Karpas-422 (cell line): ENCODE measurements around the gene MAFB. TPM values are rescaled to one million over a fixed set of nuclear protein-coding genes. Genes with fewer than 3 reads are reported as not detected.

Experiments
- DNase-seq: peaks from one replicate; pipeline ENCODE4 v3.0.0-alpha.2; 2015
- H2AFZ ChIP-seq: fragments of 200-600 bp; sonication (generic); 2 replicates; pipeline ENCODE4 v1.6.1; 2014; ENCODE audit warnings: antibody characterized with exemption, low read length, mixed read lengths
- H3K27ac ChIP-seq: fragments of 200-600 bp; sonication (generic); 2 replicates; pipeline ENCODE4 v1.5.1; 2014; ENCODE audit warnings: mild to moderate bottlenecking, low read length, moderate library complexity
- H3K27me3 ChIP-seq: fragments of 200-600 bp; sonication (generic); 2 replicates; pipeline ENCODE4 v1.6.1; 2014; ENCODE audit warnings: low read length, mixed read lengths
- H3K36me3 ChIP-seq: fragments of 200-600 bp; sonication (generic); 2 replicates; pipeline ENCODE4 v1.6.1; 2014; ENCODE audit warnings: low read length, mixed read lengths; ENCODE audit not compliant: insufficient read depth
- H3K4me1 ChIP-seq: fragments of 200-600 bp; sonication (generic); 2 replicates; pipeline ENCODE4 v1.6.1; 2014; ENCODE audit warnings: mild to moderate bottlenecking, low read length, mixed read lengths
- H3K4me2 ChIP-seq: fragments of 200-600 bp; sonication (generic); 2 replicates; pipeline ENCODE4 v1.6.1; 2014; ENCODE audit warnings: low read length, low read depth, mild to moderate bottlenecking; ENCODE audit not compliant: poor library complexity, severe bottlenecking
- H3K4me3 ChIP-seq: fragments of 200-600 bp; sonication (generic); 2 replicates; pipeline ENCODE4 v1.5.1; 2014; ENCODE audit warnings: mild to moderate bottlenecking, antibody characterized with exemption, low read length, mixed read lengths
- H3K79me2 ChIP-seq: fragments of 200-600 bp; sonication (generic); 2 replicates; pipeline ENCODE4 v1.6.1; 2014; ENCODE audit warnings: mild to moderate bottlenecking, low read length, mixed read lengths
- H3K9ac ChIP-seq: fragments of 200-600 bp; sonication (generic); 2 replicates; pipeline ENCODE4 v1.6.0; 2014; ENCODE audit warnings: low read length
- H3K9me2 ChIP-seq: fragments of 200-600 bp; sonication (generic), shearing (Covaris generic); replicated peaks from 2 replicates; pipeline ENCODE4 v1.6.0; 2014; ENCODE audit warnings: mild to moderate bottlenecking, low read length, moderate library complexity; ENCODE audit not compliant: insufficient read depth
- H3K9me3 ChIP-seq: fragments of 300-700, 200-600 bp; sonication (generic); 2 replicates; pipeline ENCODE4 v1.6.1; 2014; ENCODE audit warnings: low read length, mixed read lengths
- H4K20me1 ChIP-seq: fragments of 200-600 bp; sonication (generic); 2 replicates; pipeline ENCODE4 v1.6.1; 2014; ENCODE audit warnings: mild to moderate bottlenecking, antibody characterized with exemption, low read length, low read depth; ENCODE audit not compliant: insufficient read depth
- total RNA-seq: library from RNA; depleted of rRNA; stranded (reverse); fragments of >200 nt; shearing (Covaris generic); gene quantifications from 2 replicates; pipeline ENCODE4 v1.2.3, GENCODE V29; 2014; ENCODE audit warnings: low replicate concordance

MAFB gene
- total RNA-seq, 1 experiment from 2014 or later, result not detected

GRCh38 chr20:40698281-40698680 lies 9.2 kb upstream of the MAFB start:
- Histone ChIP-seq H3K9me2 (no peaks in the 10 kb centered on the region), H2AFZ (no peak overlapping the region), H3K4me1 (no peaks in the 10 kb centered on the region), H3K27me3 (no peaks in the 10 kb centered on the region), H3K4me3 (no peak overlapping the region), H3K9ac (no peak overlapping the region), H3K4me2 (no peak overlapping the region), H3K36me3 (no peaks in the 10 kb centered on the region), H3K9me3 (no peaks in the 10 kb centered on the region), H4K20me1 (no peaks in the 10 kb centered on the region), H3K27ac (no peak overlapping the region), H3K79me2 (no peaks in the 10 kb centered on the region)
- no peak for DNase-seq

GRCh38 chr20:40697541-40697940 lies 8.5 kb upstream of the MAFB start:
- no peak overlapping the region for H3K4me2 ChIP-seq
- DNase-seq, result no peak
- no peak overlapping the region for H3K9ac ChIP-seq

DNA sequence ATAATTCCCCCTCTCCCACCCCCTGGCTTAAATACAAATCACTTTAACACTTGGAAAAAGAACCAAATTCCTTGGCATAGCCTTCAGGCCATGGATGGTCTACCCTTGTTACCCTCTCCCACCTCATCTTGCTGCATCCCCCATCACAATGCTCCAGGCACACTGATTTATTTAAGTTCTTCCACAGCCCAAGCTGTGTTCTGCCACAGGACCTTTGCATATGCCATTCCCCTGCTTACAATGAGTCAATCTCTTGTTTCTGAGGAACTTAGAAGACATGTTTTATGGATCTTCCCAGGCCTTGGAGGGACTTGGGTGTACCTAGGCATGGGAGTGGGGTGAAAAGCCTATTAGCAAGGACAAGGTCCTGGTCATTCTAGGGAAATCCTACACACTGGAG lies 6.2 kb upstream of the MAFB start:
- no peaks in the 10 kb centered on the region for H3K27me3 ChIP-seq
- H3K4me3 ChIP-seq, result no peak overlapping the region
- no peaks in the 10 kb centered on the region for H3K9me3 ChIP-seq
- no peaks in the 10 kb centered on the region for H3K4me1 ChIP-seq
- no peak overlapping the region for H3K27ac ChIP-seq
- H3K9ac ChIP-seq, result no peak overlapping the region
- no peak overlapping the region for H2AFZ ChIP-seq
- no peaks in the 10 kb centered on the region for H3K9me2 ChIP-seq
- no peak overlapping the region for H3K4me2 ChIP-seq
- no peaks in the 10 kb centered on the region for H3K79me2 ChIP-seq
- no peaks in the 10 kb centered on the region for H4K20me1 ChIP-seq
- no peaks in the 10 kb centered on the region for H3K36me3 ChIP-seq
- no peak for DNase-seq

More at GRCh38 chr20:40697541-40697940, 8.5 kb upstream of the MAFB start:
- Histone ChIP-seq H3K27me3 (no peaks in the 10 kb centered on the region), H3K4me1 (no peaks in the 10 kb centered on the region), H3K4me3 (no peak overlapping the region), H2AFZ (no peak overlapping the region), H4K20me1 (no peaks in the 10 kb centered on the region), H3K27ac (no peak overlapping the region), H3K9me3 (no peaks in the 10 kb centered on the region), H3K9me2 (no peaks in the 10 kb centered on the region), H3K36me3 (no peaks in the 10 kb centered on the region), H3K79me2 (no peaks in the 10 kb centered on the region)

DNA sequence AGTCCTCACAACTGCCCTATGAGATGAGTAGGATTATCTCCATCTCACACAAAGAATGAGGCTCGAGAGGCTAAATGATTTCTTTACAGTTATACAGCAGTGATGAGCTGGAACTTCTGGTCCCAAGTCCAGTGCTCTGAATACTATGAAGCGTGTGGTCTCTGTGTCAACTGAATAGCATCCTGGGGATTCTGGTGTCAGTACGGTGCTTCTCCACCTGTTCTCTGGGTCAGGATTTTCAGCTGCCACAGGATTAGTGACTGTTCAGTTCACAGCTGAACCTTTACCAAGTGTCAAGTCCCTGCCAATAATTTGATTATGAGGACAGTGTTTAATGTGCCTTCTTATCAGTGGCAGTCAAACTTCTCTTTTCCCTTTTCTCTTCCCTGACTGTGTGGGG lies 5.2 kb upstream of the MAFB start:
- no peak for DNase-seq
- H3K9me3 ChIP-seq, result no peaks in the 10 kb centered on the region
- H3K4me1 ChIP-seq, result no peaks in the 10 kb centered on the region
- no peak overlapping the region for H3K4me2 ChIP-seq
- H3K27me3 ChIP-seq, result no peaks in the 10 kb centered on the region
- no peak overlapping the region for H3K4me3 ChIP-seq
- no peaks in the 10 kb centered on the region for H4K20me1 ChIP-seq
- H2AFZ ChIP-seq, result no peak overlapping the region
- H3K27ac ChIP-seq, result no peak overlapping the region
- H3K9ac ChIP-seq, result no peak overlapping the region
- no peaks in the 10 kb centered on the region for H3K9me2 ChIP-seq
- no peaks in the 10 kb centered on the region for H3K79me2 ChIP-seq
- H3K36me3 ChIP-seq, result no peaks in the 10 kb centered on the region

DNA sequence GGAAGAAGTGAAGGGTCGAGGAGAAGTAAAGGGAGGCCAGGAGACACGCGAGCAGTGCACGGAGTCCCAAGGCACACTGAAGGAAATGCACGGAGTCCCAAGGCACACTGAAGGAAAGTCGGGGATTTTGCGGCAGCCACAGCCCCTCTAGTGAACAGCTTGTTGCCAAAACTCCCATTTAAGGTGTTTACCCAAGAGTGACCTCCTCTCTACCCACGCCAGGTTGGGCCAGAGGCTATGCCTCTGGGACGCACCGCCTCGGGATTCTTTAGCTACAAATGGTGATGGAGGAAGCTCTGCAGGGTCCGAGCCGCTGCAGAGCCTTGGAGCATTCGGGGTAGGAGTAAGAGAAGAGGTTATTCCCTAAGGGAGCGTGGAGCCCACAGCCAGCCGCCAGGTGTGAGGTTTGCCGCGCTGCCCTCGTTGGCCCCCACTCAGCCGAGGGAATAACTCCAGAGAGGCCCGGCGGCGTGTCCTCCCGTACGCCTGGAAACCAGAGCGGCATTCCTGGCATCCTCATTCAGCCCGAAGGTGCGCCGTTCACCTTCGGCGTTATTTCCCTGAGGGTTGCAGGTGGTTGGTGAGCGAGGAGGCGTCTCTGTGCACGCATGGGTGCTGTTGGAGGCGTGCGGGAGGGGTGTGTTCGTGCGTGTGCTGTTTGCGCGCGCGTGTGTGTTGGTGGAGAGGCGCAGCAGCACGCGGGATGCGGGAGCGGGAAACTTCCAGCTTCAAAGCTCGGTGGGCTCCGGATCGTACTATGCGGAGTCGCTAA lies 3.4 kb upstream of the MAFB start:
- no peaks in the 10 kb centered on the region for H3K79me2 ChIP-seq
- H3K27me3 ChIP-seq, result no peaks in the 10 kb centered on the region
- DNase-seq, result no peak
- no peaks in the 10 kb centered on the region for H3K36me3 ChIP-seq
- no peak overlapping the region for H3K27ac ChIP-seq
- H3K4me3 ChIP-seq, result no peak overlapping the region
- no peaks in the 10 kb centered on the region for H3K4me1 ChIP-seq
- no peak overlapping the region for H3K4me2 ChIP-seq
- no peak overlapping the region for H3K9ac ChIP-seq
- H2AFZ ChIP-seq, result no peak overlapping the region
- no peaks in the 10 kb centered on the region for H4K20me1 ChIP-seq
- H3K9me3 ChIP-seq, result no peaks in the 10 kb centered on the region
- no peaks in the 10 kb centered on the region for H3K9me2 ChIP-seq

DNA sequence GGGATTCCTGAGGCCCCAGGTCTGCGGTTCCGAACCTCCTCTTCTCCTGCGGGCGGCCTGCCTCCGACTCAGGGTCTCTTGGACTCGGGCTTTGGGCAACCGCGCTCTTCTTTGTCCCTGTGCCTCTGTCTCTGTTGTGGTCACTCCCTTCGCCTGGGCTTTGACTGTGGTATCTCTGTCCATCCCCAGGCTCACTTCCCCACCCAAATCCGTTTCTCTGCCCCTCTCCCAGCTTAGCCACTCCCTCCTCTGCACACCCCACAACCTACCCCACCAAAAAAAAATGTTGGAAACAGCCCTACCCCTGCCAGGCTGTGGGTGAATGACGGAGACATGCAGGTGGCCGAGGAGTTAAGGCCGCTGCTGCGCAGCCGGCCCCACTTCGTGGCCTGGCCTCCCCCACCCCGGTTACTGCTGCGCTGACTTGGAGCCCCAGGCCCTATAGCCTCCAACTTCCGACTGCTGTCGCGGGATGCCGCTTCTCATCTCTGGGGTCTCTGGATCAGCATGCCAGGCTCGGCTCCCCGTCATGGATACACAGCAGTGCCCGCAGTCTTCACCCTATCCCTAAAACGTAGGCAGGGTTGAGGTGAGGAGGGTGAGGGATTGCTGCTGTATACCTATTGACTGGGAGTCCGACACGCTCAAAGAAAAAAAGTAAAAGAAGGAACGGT lies 2.7 kb upstream of the MAFB start:
- Histone ChIP-seq H3K9me3 (no peaks in the 10 kb centered on the region), H3K36me3 (no peaks in the 10 kb centered on the region), H4K20me1 (no peaks in the 10 kb centered on the region), H3K27ac (no peak overlapping the region), H3K9me2 (no peaks in the 10 kb centered on the region), H3K4me2 (no peak overlapping the region), H3K27me3 (no peaks in the 10 kb centered on the region), H3K79me2 (no peaks in the 10 kb centered on the region), H2AFZ (no peak overlapping the region), H3K4me3 (no peak overlapping the region), H3K9ac (no peak overlapping the region), H3K4me1 (no peaks in the 10 kb centered on the region)
- no peak for DNase-seq

GRCh38 chr20:40690836-40691565 lies 2.0 kb upstream of the MAFB start:
- no peak for DNase-seq
- Histone ChIP-seq H3K79me2 (no peaks in the 10 kb centered on the region), H3K27ac (no peak overlapping the region), H2AFZ (no peak overlapping the region), H3K4me3 (no peak overlapping the region), H3K9me2 (no peaks in the 10 kb centered on the region), H4K20me1 (no peaks in the 10 kb centered on the region), H3K9me3 (no peaks in the 10 kb centered on the region), H3K27me3 (no peaks in the 10 kb centered on the region), H3K9ac (no peak overlapping the region), H3K4me2 (no peak overlapping the region), H3K4me1 (no peaks in the 10 kb centered on the region), H3K36me3 (no peaks in the 10 kb centered on the region)
